Measurements from ENCODE around the gene SLC35D2.
A peak's percentile ranks its signal among the peaks of the same experiment; 100 is the strongest.
"Not testable (repeated sequence)": the region's sequence is repeated elsewhere in the genome, so short reads cannot be mapped to it uniquely, and the experiment has no call there.

Gene SLC35D2

GRCh38 chr9:96399325-96399633 lies 15.8 kb upstream of the SLC35D2 start:
- no peak for DNase-seq

- DNase-seq: no peak
Observed at GRCh38 chr9:96398582-96399324, 15.2 kb upstream of the SLC35D2 start.

DNA sequence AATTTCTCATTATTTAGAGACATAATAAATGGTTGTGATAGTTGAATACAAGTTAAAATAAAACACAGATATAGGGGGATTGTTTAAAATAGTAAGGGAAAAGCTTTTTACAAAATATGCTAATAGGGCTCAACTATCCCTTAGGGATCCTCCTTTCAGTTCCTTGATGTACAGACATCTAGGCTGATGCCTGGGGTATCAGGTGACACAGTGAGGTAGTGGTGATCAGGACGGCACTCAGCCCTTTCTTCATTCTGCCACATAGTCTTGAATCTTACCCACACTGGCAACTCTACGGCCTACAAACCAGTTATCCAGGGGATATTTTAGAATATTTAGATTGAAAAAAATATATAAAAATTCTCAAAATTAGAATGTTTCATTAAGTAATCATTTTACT lies 12.5 kb upstream of the SLC35D2 start:
- no peak for DNase-seq

DNA sequence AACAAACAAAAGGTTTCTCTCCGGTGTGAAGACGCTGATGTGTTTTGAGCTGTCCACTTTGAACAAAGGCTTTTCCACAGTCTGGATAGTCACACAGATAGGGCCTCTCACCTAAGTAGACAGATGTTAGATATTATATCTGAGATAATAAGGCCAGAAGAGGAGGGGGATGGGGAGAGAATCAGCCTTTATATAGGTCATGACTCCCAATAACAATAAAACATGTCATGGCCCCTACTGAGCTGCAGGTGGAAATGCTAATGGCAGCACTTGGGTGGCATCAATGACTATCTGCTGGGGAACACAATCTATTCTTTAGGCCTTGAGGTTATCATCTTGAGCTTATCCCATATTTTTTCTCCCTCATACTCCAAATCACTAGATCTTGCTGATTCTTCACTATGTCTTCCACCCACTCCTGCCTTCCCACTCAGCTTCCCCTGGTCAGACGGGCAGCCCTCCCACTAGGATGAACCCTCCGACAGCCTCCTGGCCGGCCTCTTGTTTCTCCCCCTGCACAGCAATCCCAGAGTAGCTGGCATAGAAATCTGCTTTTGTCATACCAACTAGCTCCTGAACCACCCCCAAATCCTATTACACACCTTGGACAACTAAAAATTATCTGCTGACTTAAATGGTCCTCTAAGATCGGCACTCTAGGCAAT lies 11.5 kb upstream of the SLC35D2 start:
- DNase-seq: no peak

GRCh38 chr9:96392263-96392662 lies 8.8 kb upstream of the SLC35D2 start:
- no peak for DNase-seq

DNA sequence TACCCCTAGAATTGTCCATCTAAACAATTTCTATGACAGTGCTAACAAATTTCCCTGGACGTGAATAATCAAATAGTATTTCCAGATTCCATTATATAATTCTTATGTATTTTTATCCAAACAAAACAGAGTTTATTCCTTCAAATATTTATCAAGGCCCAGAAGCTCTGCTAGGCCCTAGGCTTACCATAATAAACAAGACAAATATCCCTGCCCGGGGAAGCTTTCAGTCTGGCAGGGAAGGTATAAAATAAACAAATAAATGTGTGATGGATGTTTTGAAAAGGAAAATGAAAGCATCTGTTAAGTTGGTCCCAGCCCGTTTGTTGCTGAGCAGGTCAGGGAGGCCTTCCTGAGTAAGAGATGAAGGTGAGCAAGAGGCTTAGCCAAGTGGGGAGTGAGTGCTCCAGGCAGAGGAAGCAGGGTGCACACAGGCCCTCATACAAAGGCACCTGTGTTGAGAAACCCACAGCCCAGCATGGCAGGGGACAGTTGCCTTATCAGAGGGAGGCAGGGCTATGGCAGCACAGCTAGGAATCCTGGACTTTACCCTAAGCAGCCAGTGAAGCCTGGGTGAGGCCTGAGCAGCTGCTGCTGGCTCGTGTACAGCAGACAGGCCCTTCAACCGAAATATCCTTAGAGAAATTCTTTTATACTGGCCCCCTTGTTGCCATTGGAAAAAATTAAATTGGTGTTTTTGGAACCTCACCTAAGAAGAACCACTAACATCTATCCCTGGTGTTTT lies 7.7 kb upstream of the SLC35D2 start:
- DNase-seq: peak; percentile 20

GRCh38 chr9:96388144-96388543 lies 4.6 kb upstream of the SLC35D2 start:
- no peak for DNase-seq

- no peak for DNase-seq
Observed at GRCh38 chr9:96386157-96386556, 2.6 kb upstream of the SLC35D2 start.

DNA sequence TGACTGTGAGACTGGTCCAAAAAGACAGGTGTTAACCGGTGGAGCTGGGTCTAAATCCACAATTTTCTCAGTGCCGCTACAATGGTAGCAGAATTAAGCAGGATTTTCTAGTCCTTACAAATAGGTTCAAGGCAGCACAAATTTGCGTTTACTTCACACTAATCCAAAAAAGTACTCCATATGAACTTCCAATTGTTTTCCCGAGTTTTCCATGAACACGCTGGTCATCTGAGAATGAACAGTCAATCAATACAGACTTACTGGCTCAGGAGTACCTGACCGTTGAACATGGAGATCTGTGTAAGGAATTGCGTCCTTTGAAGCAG lies 709 bp downstream of the SLC35D2 start:
- DNase-seq: no peak

DNA sequence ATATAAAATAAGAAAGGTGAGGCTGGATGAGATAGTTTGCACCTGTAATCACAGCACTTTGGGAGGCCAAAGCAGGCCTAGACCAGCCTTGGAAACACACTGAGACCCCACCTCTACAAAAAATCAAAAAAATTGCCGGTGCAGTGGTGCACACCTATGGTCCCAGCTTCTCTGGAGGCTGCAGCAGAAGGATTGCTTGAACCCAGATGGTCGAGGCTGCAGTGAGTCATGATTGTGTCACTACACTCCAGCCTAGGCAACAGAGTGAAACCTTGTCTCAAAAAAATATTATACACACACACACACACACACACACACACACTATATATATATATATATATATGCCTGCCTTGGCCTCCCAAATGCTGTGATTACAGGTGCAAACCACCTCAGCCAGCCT lies 1.3 kb downstream of the SLC35D2 start:
- no peak for DNase-seq

GRCh38 chr9:96381696-96382095 lies 1.8 kb downstream of the SLC35D2 start:
- DNase-seq: no peak

DNA sequence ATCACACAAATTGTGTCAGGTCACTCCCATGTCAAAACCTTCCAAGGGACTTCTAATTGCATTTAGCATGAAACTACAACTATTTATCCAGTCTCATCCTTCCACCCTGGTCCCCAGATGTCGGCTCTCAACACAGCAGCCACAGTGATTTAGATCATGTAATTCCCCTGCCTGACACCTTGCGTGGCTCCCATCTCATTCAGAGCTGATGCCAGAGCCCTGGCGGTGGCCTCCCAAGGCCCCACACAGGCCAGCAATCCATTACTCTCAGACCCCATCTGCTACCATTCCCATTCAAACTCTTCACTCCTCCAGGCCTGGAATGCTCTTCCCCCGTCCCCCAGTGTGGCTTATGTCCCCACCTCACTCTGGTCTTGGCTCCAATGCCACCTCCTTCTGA lies 2.4 kb downstream of the SLC35D2 start:
- DNase-seq: no peak

GRCh38 chr9:96379461-96379860 lies 4.0 kb downstream of the SLC35D2 start:
- no peak for DNase-seq

DNA sequence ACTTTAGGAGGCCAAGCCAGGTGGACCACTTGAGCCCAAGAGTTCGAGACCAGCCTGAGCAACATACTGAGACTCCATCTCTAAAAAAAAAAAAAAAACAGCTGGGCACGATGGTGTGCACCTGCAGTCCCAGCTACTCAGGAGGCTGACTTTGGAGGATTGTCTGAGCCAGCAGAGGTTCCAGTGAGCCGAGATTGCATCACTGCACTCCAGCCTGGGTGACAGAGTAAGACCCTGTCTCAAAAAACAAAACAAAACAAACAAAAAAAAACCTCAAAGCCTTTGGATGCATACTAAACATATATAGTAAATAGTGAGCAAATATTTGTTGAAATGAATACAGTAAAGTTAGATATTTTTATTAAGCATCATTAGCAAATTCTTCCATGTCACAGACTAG lies 5.3 kb downstream of the SLC35D2 start:
- no peak for DNase-seq

- DNase-seq: no peak
Observed at GRCh38 chr9:96376891-96377874, 6.3 kb downstream of the SLC35D2 start.

DNA sequence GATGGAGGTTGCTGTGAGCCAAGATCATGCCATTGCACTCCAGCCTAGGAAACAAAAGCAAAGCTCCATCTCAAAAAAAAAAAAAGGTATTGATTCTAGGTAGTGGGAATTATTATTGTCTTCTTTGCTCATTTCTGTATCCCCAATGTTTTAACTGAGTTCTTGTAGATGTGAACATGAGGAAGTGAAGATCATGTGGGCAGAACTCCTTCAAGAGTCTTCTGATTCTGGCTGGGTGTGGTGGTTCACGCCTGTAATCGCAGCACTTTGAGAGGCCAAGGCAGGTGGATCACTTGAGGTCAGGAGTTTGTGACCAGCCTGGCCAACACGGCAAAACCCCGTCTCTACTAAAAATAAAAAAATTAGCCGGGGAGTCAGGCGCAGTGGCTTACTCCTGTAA lies 8.0 kb downstream of the SLC35D2 start:
- not testable (repeated sequence) for DNase-seq

- no peak for DNase-seq
Observed at GRCh38 chr9:96367943-96368342, 15.6 kb downstream of the SLC35D2 start.

GRCh38 chr9:96363175-96363967 lies 20.1 kb downstream of the SLC35D2 start:
- no peak for DNase-seq

DNA sequence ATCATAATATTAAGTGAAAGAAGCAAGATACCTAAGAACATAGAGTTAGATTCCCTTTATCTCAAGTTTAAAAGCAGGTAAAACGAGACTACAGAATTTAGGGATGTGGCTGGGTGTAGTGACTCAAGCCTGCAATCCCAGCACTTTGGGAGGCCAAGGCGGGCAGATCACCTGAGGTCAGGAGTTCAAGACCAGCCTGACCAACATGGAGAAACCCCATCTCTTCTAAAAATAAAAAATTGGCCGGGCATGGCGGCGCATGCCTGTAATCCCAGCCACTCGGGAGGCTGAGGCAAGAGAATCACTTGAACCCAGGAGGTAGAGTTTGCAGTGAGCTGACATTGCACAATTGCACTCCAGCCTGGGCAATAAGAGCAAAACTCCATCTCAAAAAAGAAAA lies 21.4 kb downstream of the SLC35D2 start:
- DNase-seq: not testable (repeated sequence)

DNA sequence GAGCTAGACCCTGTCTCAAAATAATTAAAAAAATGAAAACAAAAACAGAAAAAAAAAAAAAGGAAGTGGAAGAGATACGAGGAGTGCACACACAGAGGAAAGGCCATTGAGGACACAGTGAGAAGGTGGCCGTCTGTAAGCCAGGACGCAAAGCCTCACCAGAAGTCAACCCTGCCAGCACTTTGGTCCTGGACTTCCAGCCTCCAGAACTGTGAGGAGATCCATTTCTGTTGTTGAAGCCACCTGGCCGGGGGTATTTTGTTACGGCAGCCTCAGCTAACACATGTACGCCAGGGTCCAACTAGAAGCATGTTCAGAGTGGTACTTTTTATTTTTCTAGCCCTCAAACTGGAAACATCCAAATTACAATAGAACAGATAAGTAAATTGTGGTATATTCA lies 21.8 kb downstream of the SLC35D2 start:
- DNase-seq: no peak

DNA sequence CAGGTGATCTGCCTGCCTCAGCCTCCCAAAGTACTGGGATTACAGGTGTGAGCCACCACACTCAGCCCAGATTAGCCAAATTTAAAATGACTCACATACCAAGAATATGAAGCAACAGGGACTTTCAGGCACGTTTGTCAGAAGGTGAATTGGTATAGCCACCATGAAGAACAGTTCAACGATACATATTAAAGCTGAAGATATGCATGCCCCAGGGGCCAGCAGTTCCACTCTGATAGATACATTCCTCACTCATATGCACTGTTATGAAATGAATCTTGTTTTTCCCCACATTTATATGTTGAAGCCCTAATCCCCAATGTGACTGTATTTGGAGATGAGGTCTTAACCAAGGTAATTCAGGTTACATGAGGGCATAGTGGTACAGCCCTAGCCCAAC lies 22.5 kb downstream of the SLC35D2 start:
- DNase-seq: no peak

- DNase-seq: not testable (repeated sequence)
Observed at GRCh38 chr9:96360523-96360922, 23.0 kb downstream of the SLC35D2 start.
